GM21737 (cell line): ENCODE results near the gene TTC22.

Experiments used
- ATAC-seq: cut with Tn5 transposase; IDR thresholded peaks from one replicate; pipeline ENCODE4 v1.9.1; 2021; ENCODE audit warnings: mild to moderate bottlenecking, moderate library complexity; ENCODE audit not compliant: unreplicated experiment

The TTC22 gene

DNA sequence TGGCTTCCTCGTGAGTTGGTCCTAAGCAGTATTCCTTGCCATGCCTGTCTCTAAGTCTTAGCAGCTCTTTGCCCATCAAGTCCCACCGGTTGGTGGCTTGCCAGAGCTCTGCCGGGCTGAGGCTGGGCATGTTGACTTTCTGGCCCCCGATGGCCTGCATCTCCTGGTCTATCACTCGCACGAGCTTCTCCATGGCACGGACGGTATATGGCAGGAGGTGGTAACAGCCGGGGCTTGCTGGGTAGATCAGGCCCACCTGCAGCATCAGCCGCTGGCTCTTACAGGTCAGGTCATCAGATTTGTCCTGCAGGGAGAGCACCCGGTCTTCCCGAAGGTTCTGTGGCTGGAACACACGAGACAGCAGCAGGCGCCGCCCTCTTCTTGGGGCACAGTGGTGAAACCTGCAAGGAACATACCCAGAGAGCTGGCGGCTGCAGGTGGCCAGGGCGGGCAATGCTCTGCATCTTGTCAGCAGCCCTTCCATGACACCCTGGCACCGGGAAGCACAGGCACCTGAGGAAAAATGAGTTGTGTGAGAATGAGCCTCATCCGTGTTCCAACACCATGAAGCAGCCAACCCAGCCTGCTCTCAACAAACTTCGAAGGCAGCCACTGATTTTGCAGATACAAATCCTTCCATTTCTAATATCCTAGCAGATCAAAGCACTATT, 42.3 kb downstream of the TTC22 start:
- ATAC-seq = no peak

DNA sequence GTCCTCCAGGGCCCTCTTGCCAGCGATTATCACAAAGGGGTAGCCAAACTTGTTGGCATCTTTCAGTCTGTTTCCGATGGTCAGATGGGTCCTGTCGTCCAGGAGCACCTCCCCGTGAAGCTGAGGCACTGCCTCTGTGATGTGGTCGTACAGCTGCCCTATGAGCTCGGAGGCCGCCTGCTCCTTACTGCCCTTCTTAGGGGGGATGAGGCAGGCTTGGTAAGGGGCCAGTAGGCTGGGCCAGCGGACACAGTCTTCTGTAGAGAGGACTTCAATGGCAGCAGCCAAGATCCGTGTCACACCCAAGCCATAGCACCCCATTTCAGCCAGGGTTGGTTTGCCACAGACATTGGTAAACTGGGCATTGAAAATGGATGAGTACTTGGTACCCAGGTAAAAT, 43.3 kb downstream of the TTC22 start:
- ATAC-seq = no peak

- ATAC-seq = no peak
Measured at GRCh38 chr1:54754486-54755285, 46.4 kb downstream of the TTC22 start.

DNA sequence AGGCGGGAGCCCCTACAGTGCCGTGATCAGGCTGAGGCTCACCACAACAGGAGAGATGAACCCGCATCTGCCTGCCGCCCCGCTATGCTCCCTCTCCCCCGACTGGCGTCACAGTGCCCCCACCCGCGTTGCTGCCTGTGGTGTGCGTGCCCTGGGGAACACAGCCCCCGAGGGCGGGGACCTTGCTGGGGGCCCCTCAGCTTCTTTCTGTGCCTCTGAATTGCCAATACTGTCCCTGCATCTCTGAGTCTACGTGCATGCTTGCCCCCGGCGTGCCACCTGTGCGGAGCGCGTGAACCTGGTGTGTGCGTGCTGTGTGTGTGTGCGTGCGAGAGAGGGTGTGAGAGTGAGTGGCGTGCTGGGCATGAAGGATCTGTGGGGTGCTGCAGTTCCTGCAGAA, 47.1 kb downstream of the TTC22 start:
- ATAC-seq = no peak

DNA sequence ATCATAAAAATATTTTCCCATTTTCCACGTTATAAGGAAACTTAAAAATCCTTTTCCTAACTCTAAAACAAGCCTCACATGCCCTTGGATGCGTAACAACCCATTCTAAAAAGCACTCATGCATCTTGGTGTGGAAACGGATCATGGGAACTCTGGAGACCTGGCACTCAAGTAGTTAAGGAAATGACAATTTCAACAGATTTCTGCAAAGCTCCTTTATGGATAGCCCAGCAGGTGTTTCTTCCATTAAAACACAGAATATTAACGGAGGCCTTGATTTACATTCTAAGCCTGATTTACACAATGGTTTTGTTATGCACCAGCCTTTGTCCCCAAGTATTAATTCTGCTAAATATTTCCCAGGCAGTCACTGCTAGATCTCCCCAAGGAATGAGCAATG, 49.7 kb downstream of the TTC22 start:
- no peak for ATAC-seq

- no peak for ATAC-seq
Measured at GRCh38 chr1:54750596-54750995, 50.5 kb downstream of the TTC22 start.

- no peak for ATAC-seq
Measured at GRCh38 chr1:54748094-54748835, 52.9 kb downstream of the TTC22 start.

DNA sequence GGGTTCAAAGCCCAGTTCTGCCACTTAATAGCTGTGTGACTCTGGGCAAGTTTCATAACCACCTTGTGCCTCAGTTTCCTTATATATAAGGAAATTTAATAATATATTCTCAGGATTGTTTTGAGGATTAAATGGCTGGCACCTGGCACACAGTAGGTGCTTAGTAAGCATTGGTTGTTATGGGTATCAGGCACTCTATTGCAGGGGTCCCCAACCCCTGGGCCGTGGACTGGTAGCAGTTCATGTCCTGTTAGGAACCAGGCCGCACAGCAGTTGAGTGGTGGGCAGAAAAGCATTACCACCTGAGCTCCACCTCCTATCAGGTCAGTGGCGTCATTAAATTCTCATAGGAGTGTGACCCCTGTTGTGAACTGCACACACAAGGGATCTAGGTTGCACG, 55.3 kb downstream of the TTC22 start:
- no peak for ATAC-seq

DNA sequence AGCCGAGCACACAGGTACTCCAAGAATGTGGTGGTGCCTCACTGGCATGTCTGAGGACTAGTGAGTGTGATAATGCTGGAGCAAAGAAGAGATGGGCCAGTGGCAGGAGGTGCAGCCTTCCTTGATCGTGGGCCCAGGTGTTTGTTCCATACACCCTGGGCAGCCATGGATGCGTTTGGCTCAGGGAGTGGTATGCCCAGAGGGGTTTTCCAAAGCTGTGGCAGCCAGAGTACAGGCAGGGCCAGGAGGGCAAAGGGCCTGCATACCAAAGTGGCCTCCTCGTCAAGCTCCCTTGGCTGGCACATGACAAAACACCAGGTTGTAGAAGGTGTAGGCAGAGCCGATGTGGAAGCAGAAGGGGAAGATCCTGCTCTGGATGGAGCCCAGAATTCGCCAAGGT, 55.8 kb downstream of the TTC22 start:
- no peak for ATAC-seq

GRCh38 chr1:54744696-54745095, 56.4 kb downstream of the TTC22 start:
- ATAC-seq = no peak

DNA sequence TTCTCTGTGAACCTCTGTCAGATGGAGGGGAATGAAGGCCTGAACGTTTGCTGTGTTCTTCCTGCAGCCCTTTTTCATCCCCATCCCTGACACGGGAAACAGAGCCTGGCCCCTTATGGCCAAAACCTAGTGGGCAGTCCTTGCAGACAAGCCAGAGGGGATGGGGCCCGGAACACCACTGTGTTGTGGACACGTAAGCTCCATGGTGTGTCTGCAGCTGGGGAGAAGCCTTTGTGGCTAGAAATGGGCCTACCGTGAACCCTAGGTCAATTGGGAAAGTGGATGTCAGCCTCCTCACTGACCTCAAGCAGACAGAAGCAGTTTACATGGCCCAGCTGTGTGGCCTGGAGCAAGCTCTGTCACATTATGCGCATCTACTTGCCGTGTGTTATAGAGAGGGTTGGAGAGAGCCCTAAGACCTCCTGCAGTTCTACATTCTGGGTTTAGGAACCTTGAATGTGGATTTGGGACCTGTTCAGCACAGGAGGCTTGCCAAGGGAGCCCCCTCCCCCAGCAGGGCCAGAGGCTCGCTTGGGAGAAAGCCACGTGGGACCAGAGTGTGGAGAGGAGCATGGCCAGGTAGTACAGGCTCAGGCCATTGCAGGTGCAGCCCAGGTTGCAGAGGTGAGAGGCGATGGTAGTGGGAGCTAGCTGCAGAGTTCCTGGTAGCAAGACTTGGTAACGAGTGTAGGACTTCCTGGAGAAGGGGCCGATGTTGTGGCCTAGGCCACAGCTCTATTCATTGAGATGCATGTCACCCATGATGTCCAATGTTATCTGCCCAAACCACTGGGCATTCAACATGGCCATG, 57.5 kb downstream of the TTC22 start:
- ATAC-seq = no peak

GRCh38 chr1:54742282-54742681, 58.8 kb downstream of the TTC22 start:
- ATAC-seq = no peak

- no peak for ATAC-seq
Measured at GRCh38 chr1:54741531-54741930, 59.6 kb downstream of the TTC22 start.

- no peak for ATAC-seq
Measured at GRCh38 chr1:54738244-54738643, 62.9 kb downstream of the TTC22 start.

DNA sequence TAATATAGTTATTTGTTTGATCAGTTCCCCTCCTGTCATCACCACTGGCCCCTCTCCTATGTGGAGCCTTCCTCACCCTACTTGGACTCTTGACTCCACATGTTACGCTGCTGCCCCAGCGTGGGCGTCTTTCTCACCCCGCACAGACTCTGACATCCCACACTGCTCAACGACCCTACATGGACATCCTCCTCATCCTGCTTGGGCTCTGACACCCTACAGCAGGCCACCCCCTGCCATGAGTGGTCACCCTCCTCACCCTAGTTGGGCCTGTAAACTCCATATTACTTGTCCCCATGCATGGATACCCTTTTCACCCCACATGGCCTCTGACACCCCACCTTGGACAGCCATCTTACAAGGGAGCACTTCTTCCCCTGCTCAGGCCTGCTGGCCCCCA, 64.4 kb downstream of the TTC22 start:
- ATAC-seq = no peak
